Suprapubic skin (tissue), 4 donors: ENCODE data around the gene PLEKHG4B.

Experiments
- EP300 ChIP-seq: sonication (generic); formaldehyde crosslinking; IDR thresholded peaks from one replicate; pipeline ENCODE4 v1.6.1; 2017; ENCODE audit warnings: antibody characterized with exemption
- POLR2A ChIP-seq, 2 donors: fragments of 450-650 bp; IDR thresholded peaks; one replicate each; pipeline ENCODE4 v1.6.1; 2017; ENCODE audit warnings: antibody characterized with exemption in 2 of 2, mild to moderate bottlenecking in 2 of 2, moderate library complexity in 2 of 2
- POLR2AphosphoS5 ChIP-seq, 3 donors: sonication (generic); formaldehyde crosslinking; IDR thresholded peaks; one replicate each; pipeline ENCODE4 v1.6.1; 2017; ENCODE audit warnings: antibody characterized with exemption in 3 of 3
- TF ChIP-seq, protein P1 (sequence below), 2 donors: fragments of 200-600 bp in 1 of 2; fragments of 450-650 bp in 1 of 2; sonication (generic) in 1 of 2; IDR thresholded peaks; one replicate each; pipeline ENCODE4 v1.5.1; 2016 to 2019; ENCODE audit warnings: antibody characterized with exemption in 2 of 2, mild to moderate bottlenecking in 1 of 2, moderate library complexity in 1 of 2

DNA sequence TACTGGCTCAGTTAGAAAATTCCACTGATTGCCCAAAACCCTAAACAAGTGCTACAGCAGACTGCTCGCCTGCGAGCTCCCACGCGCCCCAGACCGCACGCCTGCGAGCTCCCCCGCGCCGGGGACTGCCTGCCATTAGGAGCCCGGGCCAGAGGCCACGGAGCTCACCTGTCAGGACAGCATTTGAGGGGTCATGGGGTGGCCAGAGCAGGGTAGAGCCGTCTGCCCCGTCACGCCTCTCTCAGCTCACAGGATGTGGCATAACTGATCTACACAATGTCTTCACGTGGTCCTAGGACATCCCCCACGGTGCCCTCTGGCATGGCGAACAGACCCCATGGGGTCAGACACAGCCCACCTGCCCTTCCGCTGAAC lies 70.2 kb downstream of the PLEKHG4B start:
- TF ChIP-seq POLR2AphosphoS5 (IDR thresholded peaks at IDR 0.05) = no peak
- TF ChIP-seq, protein P1, sequence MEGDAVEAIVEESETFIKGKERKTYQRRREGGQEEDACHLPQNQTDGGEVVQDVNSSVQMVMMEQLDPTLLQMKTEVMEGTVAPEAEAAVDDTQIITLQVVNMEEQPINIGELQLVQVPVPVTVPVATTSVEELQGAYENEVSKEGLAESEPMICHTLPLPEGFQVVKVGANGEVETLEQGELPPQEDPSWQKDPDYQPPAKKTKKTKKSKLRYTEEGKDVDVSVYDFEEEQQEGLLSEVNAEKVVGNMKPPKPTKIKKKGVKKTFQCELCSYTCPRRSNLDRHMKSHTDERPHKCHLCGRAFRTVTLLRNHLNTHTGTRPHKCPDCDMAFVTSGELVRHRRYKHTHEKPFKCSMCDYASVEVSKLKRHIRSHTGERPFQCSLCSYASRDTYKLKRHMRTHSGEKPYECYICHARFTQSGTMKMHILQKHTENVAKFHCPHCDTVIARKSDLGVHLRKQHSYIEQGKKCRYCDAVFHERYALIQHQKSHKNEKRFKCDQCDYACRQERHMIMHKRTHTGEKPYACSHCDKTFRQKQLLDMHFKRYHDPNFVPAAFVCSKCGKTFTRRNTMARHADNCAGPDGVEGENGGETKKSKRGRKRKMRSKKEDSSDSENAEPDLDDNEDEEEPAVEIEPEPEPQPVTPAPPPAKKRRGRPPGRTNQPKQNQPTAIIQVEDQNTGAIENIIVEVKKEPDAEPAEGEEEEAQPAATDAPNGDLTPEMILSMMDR (IDR thresholded peaks at IDR 0.05) = no peak
- no peak for TF ChIP-seq EP300
- TF ChIP-seq POLR2A (IDR thresholded peaks at IDR 0.05) = no peak
